ENCODE measurements around the gene RAB27B.
"Not testable (repeated sequence)": the region's sequence is repeated elsewhere in the genome, so short reads cannot be mapped to it uniquely, and the experiment has no call there.

Gene RAB27B

DNA sequence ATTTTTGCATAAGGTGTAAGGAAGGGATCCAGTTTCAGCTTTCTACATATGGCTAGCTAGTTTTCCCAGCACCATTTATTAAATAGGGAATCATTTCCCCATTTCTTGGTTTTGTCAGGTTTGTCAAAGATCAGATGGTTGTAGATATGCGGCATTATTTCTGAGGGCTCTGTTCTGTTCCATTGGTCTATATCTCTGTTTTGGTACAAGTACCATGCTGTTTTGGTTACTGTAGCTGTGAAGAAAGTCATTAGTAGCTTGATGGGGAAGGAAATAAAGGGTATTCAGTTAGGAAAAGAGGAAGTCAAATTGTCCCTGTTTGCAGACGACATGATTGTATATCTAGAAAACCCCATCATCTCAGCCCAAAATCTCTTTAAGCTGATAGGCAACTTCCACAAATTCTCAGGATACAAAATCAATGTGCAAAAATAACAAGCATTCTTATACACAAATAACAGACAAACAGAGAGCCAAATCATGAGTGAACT, 7.4 kb upstream of the RAB27B start:
- DNase-seq = not testable (repeated sequence)

DNA sequence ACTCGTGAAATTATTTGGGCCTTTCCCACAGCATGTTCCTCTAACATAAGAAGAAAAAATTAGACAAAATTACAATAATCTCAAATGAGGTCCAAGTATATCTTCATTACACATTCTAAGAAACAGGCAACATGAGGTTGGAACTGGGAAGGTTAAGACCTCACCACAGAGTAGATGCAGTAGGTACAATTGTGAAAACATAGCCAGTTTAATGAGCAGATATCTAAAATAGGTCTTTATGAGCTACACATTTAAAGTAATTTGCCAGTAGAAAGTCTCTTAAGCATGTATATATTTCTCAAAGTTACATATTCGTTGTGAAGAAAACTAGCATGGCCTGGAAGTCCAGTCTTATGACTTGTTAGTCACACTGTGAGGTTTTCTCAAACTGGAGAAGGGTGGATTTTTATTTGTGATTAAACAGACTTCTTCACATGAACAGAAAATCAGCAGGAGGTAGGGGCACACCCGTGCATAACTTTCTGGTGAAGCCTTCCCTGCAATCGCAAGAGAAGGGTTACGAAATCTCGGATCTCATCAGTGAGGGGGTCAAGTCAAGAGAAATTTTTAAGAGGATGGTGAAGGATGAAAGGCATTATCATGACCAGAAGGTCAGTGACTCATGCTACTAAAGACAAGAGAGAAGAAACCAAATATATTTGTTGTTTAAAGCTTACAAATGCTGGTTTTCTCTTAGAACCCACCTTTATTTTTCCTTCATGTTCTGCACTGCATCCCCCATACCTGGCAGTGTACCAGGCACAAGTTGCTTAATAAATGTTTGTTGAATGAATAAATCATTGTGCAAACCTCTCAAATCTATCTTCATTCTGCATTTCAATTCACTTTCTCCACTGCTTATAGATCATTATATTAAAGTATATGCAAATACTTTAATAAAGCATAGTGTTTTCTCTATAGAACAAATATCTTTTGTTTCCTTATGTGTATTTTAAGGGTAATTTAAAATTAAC, 5.1 kb upstream of the RAB27B start:
- peak; percentile 67 for DNase-seq

DNA sequence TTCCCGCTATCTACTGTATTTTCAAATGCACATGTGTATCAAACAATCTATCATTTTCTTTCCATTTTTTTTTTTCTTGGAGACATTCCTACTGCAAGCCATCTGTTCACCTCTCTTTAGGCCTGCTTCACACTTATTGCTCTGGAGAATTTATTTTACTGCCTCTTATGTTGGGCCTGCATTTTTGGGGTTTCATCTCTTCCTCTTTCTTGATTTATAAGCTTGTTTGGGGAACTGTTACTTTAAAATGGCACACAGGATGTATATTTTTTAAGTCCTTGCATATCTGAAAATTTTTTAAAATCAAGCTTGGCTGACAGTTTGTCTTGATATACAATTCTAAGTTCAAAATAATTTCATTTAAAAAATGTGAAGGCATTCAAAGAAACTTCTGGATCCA, 3.5 kb upstream of the RAB27B start:
- no peak for DNase-seq

DNA sequence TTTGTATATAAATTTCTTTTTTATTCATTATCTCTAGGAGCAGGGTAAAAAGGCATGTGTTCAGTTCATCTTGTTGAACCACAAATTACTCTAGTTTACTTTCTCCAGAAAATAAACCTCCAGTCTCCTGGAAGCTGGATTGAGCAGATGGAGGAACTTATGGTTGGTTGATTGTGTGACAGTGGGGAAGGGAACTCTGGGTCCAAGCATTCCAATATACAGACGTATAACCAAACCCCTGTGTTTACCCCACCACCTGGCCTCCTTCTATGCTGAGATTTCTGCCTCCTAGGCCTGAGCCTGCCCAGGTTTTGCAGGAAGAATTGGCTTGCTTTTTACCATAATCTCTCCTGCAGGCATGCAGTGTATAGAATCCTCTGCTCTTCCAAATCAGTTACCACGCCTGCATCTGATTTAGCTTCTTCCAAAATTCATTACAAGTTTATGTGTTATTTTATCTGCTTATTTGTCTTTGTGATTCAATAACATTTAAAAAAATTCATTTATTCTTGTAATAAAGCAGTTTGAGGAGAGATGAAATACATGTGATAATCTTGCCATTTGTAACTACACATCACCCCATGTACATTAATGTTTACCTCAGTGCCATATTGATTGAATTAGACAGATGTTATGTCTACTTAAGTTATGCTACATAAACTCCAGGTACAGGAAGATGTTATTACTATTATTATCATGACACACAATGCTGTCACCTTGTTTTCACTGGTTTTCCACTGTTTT, 2.5 kb upstream of the RAB27B start:
- DNase-seq = no peak

DNA sequence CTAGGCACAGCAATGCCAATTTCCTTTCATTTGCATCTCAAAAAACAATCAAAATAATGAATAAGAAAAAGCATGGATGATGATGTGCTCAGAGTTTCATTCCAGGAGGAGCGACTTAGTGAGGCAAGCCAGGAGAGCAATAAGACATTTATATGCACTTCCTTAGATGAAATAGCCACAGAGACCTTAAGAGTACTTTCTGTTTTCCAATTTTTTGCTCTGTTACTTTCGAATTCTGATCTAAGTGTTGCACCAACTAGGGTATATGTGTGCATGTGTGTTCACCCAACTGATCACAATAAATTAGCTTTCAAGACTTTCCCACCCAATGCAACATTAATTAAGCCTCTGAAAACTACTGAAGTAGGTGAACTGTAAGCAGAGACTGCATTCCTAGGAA, 709 bp downstream of the RAB27B start:
- no peak for DNase-seq

DNA sequence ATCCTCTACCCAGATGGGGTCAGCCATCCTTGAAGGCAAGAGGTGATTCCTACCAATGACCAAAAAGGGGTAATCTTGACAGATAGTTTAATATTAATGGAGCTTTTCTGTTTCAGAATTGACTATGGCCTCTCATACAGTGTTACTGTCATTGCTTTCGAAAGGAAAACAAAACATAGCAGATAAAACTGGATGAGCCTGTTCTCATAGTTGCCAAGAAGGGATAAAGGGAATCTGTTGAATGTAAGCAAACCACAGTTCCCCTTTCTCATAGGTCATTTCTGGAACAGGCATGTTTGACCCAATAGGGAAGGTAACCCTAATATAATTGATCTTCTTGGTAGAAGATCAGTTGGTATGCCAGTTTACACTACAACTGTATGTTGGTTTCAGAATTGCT, 1.6 kb downstream of the RAB27B start:
- no peak for DNase-seq

DNA sequence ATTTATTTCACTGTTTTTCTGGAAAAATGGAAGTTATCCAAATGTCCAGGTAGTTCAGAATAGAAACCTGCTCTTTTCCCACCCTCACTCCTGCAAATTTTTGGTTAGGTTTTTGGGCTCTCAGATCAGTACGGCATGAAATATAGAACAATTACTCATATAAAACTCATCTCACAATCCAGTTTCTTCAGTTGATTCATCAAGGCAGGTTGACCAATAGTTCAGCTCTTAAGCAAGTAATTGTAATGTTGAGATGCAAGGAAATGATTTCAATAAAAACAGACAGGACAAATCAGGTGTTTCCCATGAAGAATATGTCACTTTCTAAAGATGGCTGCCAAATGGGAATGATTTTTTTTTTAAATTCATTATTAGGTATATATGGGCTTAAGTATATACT, 2.0 kb downstream of the RAB27B start:
- no peak for DNase-seq

DNA sequence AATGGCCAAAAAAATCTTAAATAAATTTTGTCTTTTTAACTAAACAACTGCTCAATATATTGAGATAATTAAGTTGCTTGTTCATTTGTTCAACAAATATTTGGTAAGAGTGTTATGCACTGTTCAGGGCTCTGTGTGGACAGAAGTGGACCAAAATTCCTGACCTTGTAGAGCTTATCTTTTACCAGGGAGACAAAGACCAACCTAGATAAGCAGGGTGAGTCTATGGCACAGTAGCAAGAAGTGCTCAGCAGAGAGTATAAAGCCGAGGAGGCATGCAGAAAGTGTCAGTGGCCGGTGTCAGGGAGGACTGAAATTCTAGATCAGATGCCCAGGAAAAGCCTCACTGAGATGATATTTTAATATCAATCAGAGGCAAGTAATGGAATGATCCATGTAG, 2.6 kb downstream of the RAB27B start:
- no peak for DNase-seq

DNA sequence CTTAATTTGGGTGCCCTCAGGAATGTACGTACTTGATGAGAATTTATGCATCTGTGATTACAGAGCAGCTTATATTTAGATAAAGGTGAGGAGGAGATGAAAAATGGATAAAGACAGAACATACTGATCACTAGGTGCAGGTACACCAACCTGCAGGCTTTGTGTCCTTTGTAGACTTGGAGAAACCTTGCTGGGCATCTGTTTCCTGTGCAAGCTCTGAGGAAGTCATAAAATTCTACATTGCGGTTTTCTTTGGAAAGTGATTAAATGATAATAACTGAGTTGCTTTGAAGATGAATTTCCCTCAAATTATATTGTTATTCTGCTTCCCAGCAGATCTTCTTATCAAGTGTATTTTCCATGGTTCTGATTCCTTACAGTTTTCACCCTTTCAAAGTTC, 7.7 kb downstream of the RAB27B start:
- DNase-seq = no peak

DNA sequence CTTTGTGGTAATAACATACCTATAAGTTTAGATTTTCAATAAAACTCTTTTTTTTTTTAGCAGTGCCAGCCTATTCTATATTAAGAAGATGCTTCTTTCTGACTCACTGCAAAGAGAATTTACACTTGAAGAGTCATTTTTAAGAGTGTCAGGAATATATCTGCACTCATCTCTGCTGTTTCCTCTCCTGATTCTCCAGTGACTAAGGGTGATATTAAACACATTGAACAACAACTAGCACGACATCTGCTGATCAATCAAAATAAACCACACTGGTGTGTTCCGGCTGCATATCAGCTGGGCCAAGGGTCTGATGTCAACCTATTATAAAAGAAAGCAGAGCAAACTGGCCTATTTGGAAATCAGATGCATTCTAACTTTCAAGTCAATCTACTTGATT, 15.0 kb downstream of the RAB27B start:
- peak; percentile 17 for DNase-seq

DNA sequence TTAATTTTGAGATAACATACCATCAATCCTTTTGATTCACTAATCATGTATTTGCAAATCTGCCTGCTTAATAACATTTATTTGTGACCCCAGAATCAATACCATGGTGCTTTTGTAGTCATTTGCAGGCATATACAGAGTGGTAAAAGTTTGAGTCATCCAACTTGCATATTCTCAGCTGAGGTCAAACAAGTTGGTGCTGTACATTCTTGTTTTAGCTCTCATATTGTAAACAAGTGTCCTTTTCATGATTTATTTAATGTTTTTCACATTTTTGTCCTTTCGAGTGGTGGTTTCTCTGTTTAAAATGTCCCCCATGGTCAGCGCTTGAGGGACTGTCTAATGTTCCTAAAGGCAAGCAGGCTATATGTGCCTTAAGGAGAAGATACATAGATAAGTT, 17.5 kb downstream of the RAB27B start:
- DNase-seq = peak; percentile 11

DNA sequence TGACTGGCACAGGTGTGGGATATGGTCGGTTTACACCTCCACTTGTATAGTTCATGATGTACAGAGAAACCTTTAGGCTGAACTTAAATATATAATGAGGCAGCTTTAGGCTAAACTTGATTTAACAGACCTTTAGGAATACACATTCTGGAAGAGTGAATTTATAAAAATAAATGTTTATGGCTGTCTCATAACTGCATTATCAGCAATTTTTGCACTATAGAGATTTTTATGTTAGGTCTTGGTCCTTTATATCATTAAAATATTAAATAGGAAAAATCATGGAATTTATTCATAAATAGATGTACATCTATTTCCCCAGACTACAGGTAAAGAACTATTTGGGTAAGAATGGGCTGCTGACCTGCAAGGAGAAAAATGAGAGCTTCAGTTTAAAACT, 19.8 kb downstream of the RAB27B start:
- DNase-seq = no peak

DNA sequence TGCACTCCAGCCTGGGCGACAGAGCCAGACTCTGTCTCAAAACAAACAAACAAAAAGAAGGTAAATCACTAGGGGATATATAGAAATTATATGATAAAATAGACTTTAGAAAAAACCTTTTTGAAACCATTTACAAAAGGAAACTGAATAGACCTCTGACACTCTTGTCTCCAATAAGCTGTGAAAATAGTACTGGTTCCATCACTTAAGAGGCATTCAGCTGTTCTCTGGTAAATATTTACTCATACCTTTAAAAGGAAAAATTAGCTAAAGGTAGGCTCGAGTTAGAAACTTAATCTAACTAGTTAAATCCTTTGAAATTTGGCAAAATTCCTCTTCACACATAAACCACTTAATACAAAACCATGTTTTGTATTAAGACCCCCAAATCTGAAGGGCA, 21.4 kb downstream of the RAB27B start:
- no peak for DNase-seq

DNA sequence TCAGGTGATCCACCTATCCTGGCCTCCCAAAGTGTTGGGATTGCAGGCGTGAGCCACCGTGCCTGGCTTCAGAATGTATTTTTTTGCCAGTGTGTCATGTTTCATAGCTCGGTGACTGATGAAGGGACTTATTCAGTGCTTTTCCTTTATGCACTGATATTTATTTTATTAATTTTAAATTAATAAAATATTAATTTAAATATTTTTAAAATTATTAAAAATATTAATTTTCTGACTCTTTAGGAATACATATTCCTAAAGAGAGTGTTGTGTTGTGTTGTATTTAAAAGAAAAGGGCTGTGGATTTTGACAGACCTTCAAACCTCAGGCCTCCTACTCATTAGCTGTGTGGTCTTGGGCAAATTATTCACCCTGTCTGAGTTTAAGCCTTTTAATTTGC, 22.3 kb downstream of the RAB27B start:
- DNase-seq = no peak

DNA sequence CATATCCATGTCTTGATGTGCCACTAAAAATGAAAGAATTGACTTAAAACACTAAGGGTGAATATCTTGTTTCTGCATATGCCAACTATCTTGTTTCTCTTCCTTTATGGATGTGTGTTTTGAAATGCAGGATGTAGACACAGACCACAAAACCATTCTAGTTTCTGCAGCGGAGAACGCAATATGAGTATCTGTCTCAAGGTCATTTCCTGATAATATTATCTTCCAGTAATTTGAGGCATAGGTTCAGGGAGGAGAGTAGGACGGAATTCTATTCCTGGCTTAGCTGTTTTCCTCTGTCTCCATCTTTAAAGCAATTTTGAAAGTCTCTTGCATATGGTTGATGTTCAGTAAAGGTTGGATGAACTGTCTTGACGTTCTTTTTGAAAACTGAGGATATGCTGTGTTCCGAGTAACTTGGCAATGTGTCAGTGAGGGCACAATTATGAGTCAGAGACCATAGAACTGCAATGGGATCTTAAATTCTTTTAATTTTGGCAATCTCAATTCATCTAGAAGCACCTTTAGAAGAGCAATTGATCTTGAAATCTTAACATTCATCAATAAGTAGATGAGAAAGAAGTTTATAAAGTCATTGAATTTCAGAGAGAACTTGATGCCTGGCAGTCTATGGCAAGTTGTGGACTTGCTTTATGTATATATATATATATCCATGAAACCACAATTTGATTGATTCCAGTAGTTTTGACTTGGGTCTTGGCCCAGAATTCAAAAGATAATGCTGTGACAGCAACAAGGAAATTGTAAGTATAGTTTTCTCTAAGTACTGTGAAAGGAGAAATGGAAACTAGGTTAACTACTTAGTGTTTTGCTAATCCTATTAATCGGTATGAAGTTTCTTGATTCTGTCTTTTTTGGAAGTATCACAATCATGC, 24.8 kb downstream of the RAB27B start:
- DNase-seq = no peak

DNA sequence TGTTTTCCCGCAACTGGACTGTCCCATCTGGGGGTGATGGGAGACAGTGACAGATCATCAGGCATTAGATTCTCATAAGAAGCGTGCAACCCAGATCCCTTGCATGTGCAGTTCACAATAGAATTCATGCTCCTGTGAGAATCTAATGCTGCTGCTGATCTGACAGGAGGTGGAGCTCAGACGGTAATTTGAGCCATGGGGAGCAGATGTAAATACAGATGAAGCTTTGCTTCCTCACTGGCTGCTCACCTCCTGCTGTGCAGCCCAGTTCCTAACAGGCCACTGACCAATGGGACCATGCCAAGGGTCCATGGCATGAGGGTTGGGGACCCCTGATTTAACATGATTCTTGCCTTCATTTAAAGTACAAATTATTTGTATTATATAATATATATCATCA, 26.8 kb downstream of the RAB27B start:
- DNase-seq = not testable (repeated sequence)

DNA sequence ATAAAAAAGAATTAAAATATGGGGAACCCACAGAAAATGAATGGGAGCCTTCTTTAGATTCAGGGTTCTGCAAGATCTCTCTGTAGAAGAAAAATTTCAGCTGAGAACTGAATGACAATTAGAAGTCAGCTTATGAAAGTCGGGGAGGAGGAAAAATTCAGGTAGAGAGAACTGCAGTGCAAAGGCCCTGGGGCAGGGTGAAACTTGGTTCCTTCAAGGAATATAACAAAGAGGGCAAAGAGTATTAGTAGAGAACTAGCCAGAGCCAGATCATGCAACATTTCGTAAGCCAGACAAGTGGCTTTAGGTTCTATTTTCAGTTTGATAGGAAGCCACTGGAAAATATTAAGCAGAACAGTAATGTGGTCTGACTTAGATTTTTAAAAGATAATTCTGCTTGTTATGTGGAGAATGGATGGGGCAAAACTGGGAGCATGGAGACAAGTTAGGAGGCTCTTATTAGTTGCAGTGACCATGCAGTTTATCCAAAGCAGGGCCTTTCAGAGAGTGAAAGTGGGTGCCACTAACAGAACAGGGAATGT, 27.9 kb downstream of the RAB27B start:
- DNase-seq = no peak

DNA sequence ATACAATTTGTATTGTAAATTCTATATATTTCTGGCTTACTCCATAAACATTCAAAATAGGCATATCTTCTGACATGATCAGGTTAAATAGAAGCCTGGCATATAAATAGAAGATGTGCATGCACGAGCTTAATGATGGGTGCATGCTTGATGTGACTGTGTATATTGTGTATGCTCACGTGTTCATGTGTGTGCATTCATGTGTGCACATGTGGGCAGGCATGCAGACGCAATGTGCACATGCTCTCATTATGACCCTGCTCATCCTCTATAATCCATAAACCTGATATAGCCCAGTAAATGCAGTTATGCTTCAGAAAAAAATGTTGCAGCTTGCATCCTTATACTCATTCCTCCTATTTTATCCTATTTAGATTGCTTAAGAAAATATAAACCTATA, 29.2 kb downstream of the RAB27B start:
- DNase-seq = no peak

DNA sequence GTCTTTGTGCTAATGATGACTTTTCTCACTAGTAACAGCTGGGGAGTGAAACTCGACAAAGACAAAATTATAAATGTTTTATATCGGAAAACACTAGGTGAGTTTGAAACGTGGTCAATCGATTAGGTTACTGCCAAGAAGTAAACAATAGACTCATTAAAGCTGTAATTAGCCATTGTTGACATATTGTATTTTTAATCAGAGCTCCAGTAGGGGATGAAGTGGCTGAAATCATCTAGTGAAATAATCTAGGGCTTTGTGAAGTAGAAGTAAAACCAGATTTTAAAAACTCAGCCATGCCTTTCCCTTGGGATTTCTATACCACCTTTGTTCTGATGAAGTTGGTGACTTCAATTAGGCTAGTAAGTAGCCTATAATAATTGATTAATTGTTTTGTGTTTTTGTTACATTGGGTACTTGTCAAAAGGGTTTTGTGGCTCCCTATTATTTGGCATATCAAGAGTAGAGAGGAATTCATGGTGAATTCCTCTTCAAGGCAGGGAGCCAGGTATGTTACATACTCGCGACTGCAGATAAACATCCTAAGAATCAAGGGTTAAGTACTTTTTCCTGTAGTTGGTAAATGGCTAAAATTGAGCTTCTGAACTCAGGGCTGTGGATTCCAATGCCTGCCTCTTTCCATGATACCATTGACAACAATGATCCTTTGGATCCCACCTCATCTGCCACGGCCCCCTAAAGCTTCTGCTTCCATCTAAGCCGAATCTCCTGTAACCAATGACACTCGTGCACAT, 31.6 kb downstream of the RAB27B start:
- no peak for DNase-seq

DNA sequence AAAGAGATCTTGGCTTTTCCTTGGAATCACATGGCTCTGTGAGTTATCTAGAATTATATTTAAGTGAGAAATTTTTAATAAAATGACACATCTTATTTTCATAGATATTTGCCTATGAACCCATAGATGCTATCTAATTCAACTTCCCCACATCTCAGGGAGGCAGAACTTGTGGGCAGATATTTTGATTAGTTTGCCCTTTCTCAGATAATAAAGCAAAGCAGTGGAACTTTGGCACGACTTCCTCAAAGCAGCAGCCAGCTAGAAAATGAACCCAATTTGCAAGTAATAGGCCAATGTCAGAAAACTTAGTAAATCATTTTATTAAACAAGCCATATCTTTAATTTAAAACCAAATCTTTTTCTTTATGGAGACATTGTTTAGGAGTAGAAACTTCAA, 32.7 kb downstream of the RAB27B start:
- no peak for DNase-seq

DNA sequence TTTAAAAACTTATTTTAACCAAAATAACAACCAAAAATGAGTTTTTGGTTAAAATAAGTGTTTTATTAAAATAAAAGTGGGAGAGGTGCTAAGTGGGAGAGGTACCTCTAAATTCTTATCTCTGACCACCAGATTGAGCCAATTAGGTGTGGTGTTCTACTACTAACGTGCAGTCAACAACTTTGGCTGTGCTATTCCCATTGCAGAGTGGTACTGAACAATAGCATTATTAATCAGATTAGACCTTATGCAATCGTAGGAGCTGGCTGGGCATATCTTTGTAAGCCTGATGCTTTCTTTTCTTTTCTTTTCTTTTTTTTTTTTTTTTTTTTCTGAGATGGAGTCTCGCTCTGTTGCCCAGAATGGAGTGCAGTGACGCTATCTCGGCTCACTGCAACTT, 38.9 kb downstream of the RAB27B start:
- DNase-seq = no peak

DNA sequence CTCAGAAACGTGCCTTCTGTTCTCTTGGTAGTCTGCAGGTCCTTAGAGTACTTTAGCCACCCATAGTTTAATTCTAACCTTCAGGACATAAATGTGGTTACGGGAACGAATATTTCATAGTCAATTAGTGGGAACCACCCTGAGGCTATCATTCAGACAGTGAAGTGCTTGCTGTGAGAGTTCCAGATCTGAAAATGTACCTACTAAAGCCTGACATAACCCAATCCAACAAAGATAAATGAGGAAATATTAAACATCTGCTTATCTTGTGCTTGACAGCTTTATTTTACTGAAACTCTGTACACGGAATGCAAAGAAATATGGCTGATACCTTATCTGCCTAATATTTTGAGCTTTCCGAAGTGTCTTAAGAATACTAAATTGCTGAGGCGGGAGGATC, 43.0 kb downstream of the RAB27B start:
- DNase-seq = no peak
